GM10248 (cell line): ENCODE measurements around the gene LYRM4.

Experiments used
- CTCF ChIA-PET: fragments of 300-600 bp; sonication (Branson Sonifier 250); formaldehyde crosslinking; extraction: SDS; loops from one replicate; lab custom pipeline; 2021; ENCODE audit warnings: antibody characterized with exemption; lab: Yijun Ruan, JAX
- POLR2A ChIA-PET: fragments of 350-650 bp; sonication (Branson Sonifier 250); formaldehyde crosslinking; extraction: SDS; loops from one replicate; lab custom pipeline; 2020; ENCODE audit warnings: antibody characterized with exemption; lab: Yijun Ruan, JAX
- DNase-seq: peaks from one replicate; pipeline ENCODE4 v3.0.0; 2012; ENCODE audit errors: extremely low spot score
- TF ChIP-seq, protein P1 (sequence below): IDR thresholded peaks from 2 replicates; pipeline ENCODE4 v1.5.1; 2012; ENCODE audit warnings: mild to moderate bottlenecking, low read depth; ENCODE audit errors: extremely low read depth, missing control alignments, control extremely low read depth

LYRM4 gene

DNA sequence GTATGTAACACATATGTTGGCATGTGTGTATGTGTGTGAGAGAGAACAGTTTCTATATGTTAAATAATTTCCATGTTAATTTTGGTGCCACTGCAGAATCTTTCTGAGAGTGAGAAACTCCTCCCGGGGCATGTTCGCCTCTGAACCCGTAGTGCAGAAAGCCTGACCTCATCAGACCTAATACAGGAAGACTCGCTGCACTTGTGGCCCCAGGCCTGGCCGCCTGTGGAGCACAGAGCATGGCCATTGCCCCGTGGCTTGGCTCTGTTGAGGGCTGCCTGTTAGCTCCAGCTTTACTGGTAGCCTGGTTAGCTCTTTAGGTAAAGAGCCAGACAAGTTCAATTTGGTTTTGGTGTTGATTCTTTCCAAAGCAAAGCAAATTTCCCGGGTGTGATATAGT, 26.0 kb upstream of the LYRM4 start:
- CTCF ChIA-PET, result interaction anchor here (0.6 to 1.3 kb wide), 2 partner anchors 11 to 144 kb away, joined by 3 to 4 read pairs; no protein-coding TSS in a partner anchor

DNA sequence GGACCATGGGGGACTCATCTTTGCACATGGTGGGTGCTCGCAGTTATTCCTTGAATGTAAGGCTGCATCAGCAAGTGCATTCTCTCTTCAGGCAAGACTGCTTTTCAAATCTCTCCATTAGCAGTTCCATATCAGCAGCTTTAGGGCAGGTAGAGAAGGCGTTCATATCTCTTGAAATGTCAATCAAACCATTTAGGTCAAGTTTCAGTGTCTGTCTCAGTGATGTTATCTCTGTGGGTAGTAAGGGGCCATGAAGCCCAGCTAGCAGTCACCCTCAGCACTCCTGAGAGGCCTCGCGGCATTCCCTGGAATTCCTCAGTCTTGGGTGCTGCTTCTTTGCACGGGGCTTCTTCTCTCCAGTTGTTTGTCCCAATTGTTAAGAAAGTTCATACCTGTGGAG, 24.8 kb upstream of the LYRM4 start:
- CTCF ChIA-PET, result interaction anchor here (0.9 to 1.6 kb wide), 2 partner anchors 11 to 37 kb away, joined by 3 read pairs; no protein-coding TSS in a partner anchor
- no peak for DNase-seq
- TF ChIP-seq, protein P1, sequence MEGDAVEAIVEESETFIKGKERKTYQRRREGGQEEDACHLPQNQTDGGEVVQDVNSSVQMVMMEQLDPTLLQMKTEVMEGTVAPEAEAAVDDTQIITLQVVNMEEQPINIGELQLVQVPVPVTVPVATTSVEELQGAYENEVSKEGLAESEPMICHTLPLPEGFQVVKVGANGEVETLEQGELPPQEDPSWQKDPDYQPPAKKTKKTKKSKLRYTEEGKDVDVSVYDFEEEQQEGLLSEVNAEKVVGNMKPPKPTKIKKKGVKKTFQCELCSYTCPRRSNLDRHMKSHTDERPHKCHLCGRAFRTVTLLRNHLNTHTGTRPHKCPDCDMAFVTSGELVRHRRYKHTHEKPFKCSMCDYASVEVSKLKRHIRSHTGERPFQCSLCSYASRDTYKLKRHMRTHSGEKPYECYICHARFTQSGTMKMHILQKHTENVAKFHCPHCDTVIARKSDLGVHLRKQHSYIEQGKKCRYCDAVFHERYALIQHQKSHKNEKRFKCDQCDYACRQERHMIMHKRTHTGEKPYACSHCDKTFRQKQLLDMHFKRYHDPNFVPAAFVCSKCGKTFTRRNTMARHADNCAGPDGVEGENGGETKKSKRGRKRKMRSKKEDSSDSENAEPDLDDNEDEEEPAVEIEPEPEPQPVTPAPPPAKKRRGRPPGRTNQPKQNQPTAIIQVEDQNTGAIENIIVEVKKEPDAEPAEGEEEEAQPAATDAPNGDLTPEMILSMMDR, result no peak
- POLR2A ChIA-PET, result no interaction called here

More for the DNA sequence above, 26.0 kb upstream of the LYRM4 start:
- DNase-seq, result no peak
- POLR2A ChIA-PET, result no interaction called here
- TF ChIP-seq, protein P1, result no peak

DNA sequence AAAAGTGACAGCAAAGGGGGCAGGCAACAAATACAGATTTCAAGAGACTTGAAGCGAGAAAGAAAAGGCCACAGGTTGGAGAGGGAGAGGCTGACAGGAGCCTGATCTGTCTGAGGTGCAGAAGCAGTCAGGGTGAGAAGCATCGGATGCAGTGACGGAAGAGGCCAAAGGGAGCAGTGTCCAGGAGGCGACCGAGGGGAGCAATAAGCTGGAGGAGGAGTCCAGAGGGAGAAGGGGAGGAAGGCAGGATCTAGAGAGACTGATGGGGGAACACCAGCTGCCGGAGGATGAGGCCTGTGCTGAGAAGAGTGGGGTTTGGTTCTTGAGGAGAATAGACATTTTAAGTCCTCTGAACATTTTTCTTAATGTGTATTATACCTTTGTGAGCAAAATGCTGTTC, 24.3 kb upstream of the LYRM4 start:
- TF ChIP-seq, protein P1, result no peak
- POLR2A ChIA-PET, result no interaction called here

DNA sequence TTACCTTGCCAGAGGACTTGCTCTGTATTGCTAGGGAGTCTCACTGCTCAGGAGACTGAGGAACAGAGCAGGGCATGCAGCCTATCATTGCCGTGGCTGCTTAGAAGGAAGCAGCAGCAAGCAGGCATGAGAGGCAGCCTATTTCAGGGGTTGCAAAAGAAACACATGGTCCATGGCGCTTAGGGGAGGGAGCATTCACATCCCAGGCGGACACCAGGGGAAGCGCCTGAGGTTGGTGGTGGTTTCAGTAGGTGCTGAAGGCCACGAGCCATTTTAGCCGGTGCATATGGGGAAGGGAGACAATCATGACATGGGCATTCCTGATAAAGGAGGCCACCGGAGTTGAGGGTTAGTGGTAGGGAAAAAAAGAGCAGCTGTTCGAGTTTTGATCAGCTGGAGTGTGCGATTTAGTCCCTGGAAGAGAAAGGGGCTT, 21.5 kb upstream of the LYRM4 start:
- ChIA-PET CTCF (interaction anchor here (0.7 to 1.5 kb wide), 2 partner anchors 31 to 87 kb away, joined by 3 read pairs; no protein-coding TSS in a partner anchor), POLR2A (no interaction called here)
- TF ChIP-seq, protein P1, result no peak
- DNase-seq, result no peak

More for the DNA sequence above, 24.3 kb upstream of the LYRM4 start:
- CTCF ChIA-PET, result interaction anchor here (0.9 to 1.6 kb wide), 2 partner anchors 11 to 36 kb away, joined by 3 read pairs; no protein-coding TSS in a partner anchor
- DNase-seq, result no peak

DNA sequence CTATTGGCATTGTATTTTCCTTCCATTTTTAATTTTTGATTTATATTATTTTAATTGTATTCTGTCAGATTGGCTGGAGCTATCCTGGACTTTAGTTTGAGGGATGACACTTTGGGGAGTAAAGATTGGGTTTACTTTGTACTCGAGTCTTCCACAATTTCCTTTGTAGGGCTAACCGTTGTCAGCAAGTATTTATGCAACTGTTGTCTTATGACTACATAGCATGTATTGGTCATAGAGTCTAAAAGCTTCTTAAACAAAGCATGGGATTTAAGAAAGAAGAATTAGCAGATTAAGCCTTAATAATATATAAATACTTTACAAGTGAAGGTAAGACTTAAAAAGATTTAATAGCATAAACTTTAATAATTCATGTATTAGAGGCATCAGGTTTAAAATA, 20.2 kb upstream of the LYRM4 start:
- no peak for DNase-seq
- TF ChIP-seq, protein P1, result no peak
- ChIA-PET POLR2A (no interaction called here), CTCF (interaction anchor here (1.6 to 1.8 kb wide), 2 partner anchors 14 to 22 kb away, joined by 3 to 7 read pairs; no protein-coding TSS in a partner anchor)

DNA sequence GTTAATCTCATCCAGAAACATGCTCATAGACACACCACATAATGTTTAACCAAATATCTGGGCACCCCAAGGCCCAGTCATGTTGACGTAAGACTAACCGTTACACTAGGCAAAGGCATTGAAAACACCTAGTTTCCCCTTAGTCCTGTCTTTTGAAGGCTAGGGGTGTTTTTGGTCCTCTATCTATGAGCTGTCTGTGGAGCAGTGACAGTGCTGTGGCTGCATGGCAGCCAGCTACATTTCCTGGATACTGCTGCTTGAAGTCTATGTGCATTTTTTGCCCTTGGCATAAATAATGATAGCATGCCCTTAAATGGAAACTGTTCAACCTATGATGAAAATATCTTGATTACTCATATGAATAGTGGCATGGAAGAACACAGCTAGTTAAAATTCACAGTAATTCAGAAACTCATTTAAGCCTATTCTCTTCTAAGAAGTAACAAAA, 19.2 kb upstream of the LYRM4 start:
- TF ChIP-seq, protein P1, result no peak
- no peak for DNase-seq
- ChIA-PET CTCF (interaction anchor here (1.7 to 1.8 kb wide), 3 partner anchors 14 to 23 kb away, joined by 4 to 7 read pairs (median 4); no protein-coding TSS in a partner anchor), POLR2A (interaction anchor here (0.5 kb wide), 1 partner anchor 135 kb away, joined by 3 read pairs; no protein-coding TSS in a partner anchor)
